Smooth muscle cell of the pulmonary artery (primary cell): ENCODE measurements around the gene UBE4B. TPM values are rescaled to one million over a fixed set of nuclear protein-coding genes. Genes with fewer than 3 reads are reported as not detected.

Source experiments
- total RNA-seq: library from RNA; depleted of rRNA; stranded (reverse); fragments of >200 nt; gene quantifications from 2 replicates; pipeline ENCODE4 v1.2.3, GENCODE V29; 2014

Gene UBE4B
- 39.6 and 49.6 TPM in 2 replicates for total RNA-seq

GRCh38 chr1:10032590-10033358 is at the start of gene UBE4B:
Gene UBE4B (plus strand): TSS chr1:10032958. CDS start chr1:10033671, 713 bp downstream.

GRCh38 chr1:9996624-9997582 is 35.9 kb upstream of the UBE4B start, which contains the start of gene RBP7:
Gene RBP7 (plus strand): TSS chr1:9997228. CDS start chr1:9997259, 31 bp downstream.

DNA sequence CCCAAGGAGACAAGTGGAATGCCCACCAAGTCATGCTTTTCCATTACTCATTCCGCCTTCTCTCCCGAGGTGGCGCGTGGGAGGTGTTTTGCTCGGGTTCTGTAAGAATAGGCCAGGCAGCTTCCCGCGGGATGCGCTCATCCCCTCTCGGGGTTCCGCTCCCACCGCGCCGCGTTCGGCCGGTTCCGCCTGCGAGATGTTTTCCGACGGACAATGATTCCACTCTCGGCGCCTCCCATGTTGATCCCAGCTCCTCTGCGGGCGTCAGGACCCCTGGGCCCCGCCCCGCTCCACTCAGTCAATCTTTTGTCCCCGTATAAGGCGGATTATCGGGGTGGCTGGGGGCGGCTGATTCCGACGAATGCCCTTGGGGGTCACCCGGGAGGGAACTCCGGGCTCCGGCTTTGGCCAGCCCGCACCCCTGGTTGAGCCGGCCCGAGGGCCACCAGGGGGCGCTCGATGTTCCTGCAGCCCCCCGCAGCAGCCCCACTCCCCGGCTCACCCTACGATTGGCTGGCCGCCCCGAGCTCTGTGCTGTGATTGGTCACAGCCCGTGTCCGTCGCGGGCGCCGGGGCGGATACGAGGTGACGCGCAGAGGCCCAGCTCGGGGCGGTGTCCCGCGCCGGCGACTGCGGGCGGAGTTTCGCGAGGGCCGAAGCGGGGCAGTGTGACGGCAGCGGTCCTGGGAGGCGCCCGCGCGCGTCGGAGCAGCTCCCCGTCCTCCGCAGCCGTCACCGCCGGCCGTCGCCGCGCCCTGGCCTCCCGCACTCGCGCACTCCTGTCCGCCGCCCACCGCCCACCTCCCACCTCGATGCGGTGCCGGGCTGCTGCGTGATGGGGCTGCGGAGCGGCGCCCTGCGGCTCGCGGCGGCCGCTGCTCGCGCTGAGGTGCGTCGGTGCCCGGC is 177.4 kb downstream of the UBE4B start, which contains the start of gene KIF1B:
Gene KIF1B, plus strand, starts transcription at position 666 of the 906 bp plus-strand sequence. CDS start 21,759 bp downstream, outside the sequence.

Other genes starting within 250 kb of the UBE4B start
- 211 and 251 TPM in 2 replicates for gene CLSTN1, start 209.0 kb upstream of the UBE4B start, total RNA-seq
- 19.5 and 23.5 TPM in 2 replicates for gene CTNNBIP1, start 122.7 kb upstream of the UBE4B start, total RNA-seq
- gene LZIC, start 89.6 kb upstream of the UBE4B start, total RNA-seq: 28.8 and 32.4 TPM in 2 replicates
- 18.9 and 20.7 TPM in 2 replicates for gene NMNAT1, start 89.5 kb upstream of the UBE4B start, total RNA-seq
- 0.26 TPM in 1 of 2 replicates, not detected in the other for gene RBP7, start 35.7 kb upstream of the UBE4B start, total RNA-seq
- 40.4 and 41.3 TPM in 2 replicates for gene KIF1B, start 177.6 kb downstream of the UBE4B start, total RNA-seq